BE2C (cell line): ENCODE results near the gene SPTBN4.

Experiments
- DNase-seq: peaks from one replicate; pipeline ENCODE4 v3.0.0-alpha.2; 2020
- H3K27me3 ChIP-seq: fragments of 250-450 bp; sonication (Bioruptor Pico); 2 replicates; pipeline ENCODE4 v1.5.1; 2020; ENCODE audit warnings: mild to moderate bottlenecking
- H3K36me3 ChIP-seq: fragments of 250-450 bp; sonication (Bioruptor Pico); 2 replicates; pipeline ENCODE4 v1.5.1; 2020; ENCODE audit warnings: mild to moderate bottlenecking
- H3K4me1 ChIP-seq: fragments of 250-450 bp; sonication (Bioruptor Pico); 2 replicates; pipeline ENCODE4 v1.5.1; 2020
- H3K4me3 ChIP-seq: 2 replicates; pipeline ENCODE4 v1.5.1; 2011; ENCODE audit warnings: low read depth, low read length
- H3K9me3 ChIP-seq: fragments of 250-450 bp; sonication (Bioruptor Pico); 2 replicates; pipeline ENCODE4 v1.5.1; 2020
- TF ChIP-seq, protein P1 (sequence below): IDR thresholded peaks from 2 replicates; pipeline ENCODE4 v1.5.1; 2012; ENCODE audit warnings: mild to moderate bottlenecking, low read depth, low read length

Gene SPTBN4

DNA sequence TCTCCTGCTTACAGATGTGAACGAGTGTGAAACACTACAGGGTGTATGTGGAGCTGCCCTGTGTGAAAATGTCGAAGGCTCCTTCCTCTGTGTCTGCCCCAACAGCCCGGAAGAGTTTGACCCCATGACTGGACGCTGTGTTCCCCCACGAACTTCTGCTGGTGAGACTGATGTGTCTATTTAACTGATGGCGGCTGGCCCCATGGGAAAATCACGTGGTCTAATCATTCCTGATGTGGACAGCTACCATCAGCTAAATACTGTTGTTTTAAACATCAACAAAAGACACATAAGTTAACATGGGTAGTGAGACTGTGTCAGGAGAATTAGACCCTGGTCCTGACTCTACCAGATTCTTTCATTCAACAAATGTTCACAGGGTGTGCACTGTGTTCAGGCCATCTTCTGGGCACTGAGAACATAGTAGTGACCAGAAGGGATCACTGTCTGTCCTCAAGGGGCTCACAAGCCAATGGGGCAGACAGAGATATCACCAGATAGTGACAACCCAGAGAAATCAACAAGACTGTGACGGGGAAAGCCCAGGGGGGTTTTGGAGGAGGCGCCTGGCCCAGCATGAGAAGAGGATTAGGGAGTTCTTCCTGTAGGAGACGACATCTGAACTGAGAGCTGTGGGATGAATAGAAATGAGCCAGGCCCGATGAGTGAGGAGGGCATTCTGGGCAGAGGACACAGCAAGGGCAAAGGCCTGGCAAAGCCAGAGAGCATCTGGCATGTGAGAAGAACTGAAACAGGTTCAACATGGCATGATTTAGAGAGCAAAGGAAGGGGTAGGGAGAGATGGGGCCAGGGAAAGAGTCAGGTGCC lies 152.7 kb downstream of the SPTBN4 start:
- Histone ChIP-seq H3K36me3 (no peaks in the 10 kb centered on the region), H3K4me3 (no peak overlapping the region), H3K4me1 (no peaks in the 10 kb centered on the region), H3K27me3 (no peaks in the 10 kb centered on the region), H3K9me3 (no peaks in the 10 kb centered on the region)
- TF ChIP-seq, protein P1, sequence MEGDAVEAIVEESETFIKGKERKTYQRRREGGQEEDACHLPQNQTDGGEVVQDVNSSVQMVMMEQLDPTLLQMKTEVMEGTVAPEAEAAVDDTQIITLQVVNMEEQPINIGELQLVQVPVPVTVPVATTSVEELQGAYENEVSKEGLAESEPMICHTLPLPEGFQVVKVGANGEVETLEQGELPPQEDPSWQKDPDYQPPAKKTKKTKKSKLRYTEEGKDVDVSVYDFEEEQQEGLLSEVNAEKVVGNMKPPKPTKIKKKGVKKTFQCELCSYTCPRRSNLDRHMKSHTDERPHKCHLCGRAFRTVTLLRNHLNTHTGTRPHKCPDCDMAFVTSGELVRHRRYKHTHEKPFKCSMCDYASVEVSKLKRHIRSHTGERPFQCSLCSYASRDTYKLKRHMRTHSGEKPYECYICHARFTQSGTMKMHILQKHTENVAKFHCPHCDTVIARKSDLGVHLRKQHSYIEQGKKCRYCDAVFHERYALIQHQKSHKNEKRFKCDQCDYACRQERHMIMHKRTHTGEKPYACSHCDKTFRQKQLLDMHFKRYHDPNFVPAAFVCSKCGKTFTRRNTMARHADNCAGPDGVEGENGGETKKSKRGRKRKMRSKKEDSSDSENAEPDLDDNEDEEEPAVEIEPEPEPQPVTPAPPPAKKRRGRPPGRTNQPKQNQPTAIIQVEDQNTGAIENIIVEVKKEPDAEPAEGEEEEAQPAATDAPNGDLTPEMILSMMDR: no peak
- no peak for DNase-seq

DNA sequence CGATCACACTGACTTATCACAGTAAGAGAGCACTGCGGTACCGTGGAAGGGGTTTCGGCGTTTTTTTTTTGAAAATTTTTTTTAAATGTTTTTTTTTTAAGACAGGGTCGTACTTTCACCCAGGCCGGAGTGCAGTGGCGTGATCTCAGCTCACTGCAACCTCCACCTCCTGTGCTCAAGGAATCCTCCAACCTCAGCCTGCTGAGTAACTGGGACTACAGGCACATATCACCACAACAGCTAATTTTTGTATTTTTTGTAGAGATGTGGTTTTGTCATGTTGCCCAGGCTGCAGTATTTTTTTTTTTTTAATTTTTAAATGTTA lies 153.3 kb downstream of the SPTBN4 start:
- DNase-seq: no peak
- H3K4me3 ChIP-seq: no peak overlapping the region
- no peaks in the 10 kb centered on the region for H3K9me3 ChIP-seq
- no peaks in the 10 kb centered on the region for H3K27me3 ChIP-seq
- H3K4me1 ChIP-seq: no peaks in the 10 kb centered on the region
- H3K36me3 ChIP-seq: no peaks in the 10 kb centered on the region
- TF ChIP-seq, protein P1: no peak

DNA sequence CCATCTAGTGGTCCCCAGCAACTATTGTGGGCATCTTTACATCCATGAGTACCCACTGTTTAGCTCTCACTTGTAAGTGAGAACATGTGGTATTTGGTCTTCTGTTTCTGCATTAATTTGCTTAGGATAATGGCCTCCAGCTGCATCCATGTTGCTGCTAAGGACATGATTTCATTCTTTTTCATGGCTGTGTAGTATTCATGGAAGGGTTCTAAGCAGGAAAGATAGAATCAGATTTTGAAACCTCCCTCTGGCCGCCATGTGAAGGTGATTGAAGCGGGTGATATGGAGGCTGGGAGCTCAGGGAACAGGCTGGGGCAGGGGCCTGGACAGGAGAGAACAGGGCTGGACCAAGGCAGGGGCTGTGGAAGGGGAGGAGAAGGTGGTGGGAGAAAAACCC lies 154.5 kb downstream of the SPTBN4 start:
- TF ChIP-seq, protein P1: no peak
- no peak overlapping the region for H3K4me3 ChIP-seq
- no peaks in the 10 kb centered on the region for H3K36me3 ChIP-seq
- peaks cover 3% of the 10 kb centered on the region; the same call in 1 of the 2 replicates for H3K4me1 ChIP-seq
- no peak for DNase-seq
- no peaks in the 10 kb centered on the region for H3K27me3 ChIP-seq
- H3K9me3 ChIP-seq: no peaks in the 10 kb centered on the region

DNA sequence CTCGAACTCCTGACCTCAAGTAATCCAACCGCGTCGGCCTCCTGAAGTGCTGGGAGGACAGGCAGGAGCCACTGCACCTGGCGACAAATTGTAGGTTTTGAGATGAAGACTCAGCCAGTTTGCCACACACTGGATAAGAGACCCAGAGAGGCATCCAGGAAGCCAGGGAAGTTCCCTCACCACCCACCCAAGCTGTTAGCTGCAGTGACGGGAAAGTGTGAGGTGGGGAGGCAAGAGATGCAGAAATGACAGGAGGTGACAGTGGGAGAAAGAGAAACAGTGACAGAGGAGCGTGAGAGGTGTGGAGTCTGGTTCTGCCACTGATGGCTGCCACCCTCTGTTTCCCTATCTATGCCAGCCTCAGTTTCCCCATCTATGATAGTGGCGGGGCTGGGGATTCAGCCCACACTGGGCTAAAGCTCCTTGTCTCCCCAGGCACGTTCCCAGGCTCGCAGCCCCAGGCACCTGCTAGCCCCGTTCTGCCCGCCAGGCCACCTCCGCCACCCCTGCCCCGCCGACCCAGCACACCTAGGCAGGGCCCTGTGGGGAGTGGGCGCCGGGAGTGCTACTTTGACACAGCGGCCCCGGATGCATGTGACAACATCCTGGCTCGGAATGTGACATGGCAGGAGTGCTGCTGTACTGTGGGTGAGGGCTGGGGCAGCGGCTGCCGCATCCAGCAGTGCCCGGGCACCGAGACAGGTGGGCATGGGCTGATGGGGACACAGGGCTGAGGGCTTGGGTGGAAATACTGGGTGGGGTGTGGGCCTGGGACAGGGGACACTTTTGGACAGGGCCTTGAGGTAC lies 155.4 kb downstream of the SPTBN4 start:
- TF ChIP-seq, protein P1: no peak
- peaks cover 3% of the 10 kb centered on the region; the same call in 1 of the 2 replicates for H3K4me1 ChIP-seq

DNA sequence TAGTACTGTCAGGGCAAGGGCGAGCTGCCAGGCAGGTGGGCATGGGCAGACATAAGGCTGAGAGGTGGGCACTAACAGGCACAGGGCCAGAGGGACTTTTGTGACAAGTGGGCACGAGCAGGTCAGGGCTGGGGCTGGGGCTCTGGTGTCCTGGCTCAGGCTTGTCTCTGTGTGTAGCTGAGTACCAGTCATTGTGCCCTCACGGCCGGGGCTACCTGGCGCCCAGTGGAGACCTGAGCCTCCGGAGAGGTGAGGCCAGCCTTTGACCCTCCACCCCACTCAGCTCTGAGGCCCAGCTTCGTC lies 155.9 kb downstream of the SPTBN4 start:
- TF ChIP-seq, protein P1: no peak
- no peaks in the 10 kb centered on the region for H3K27me3 ChIP-seq
- H3K4me1 ChIP-seq: peaks cover 3% of the 10 kb centered on the region; the same call in 1 of the 2 replicates
- H3K36me3 ChIP-seq: no peaks in the 10 kb centered on the region
- no peaks in the 10 kb centered on the region for H3K9me3 ChIP-seq
- no peak overlapping the region for H3K4me3 ChIP-seq
- DNase-seq: no peak

More for the DNA sequence above, 155.4 kb downstream of the SPTBN4 start:
- no peak overlapping the region for H3K4me3 ChIP-seq
- no peak for DNase-seq
- no peaks in the 10 kb centered on the region for H3K9me3 ChIP-seq
- no peaks in the 10 kb centered on the region for H3K36me3 ChIP-seq
- no peaks in the 10 kb centered on the region for H3K27me3 ChIP-seq
